Amygdala (tissue), 56 donors: ENCODE data around the gene IMMP1L.

Experiments used
- DNase-seq, 56 donors: peaks; one replicate each; lab custom pipeline; 2025; lab: John Stamatoyannopoulos, UW

IMMP1L gene

GRCh38 chr11:31477528-31478222 is 31.7 kb downstream of the IMMP1L start:
- DNase-seq: no peak

GRCh38 chr11:31474083-31474482 is 35.3 kb downstream of the IMMP1L start:
- no peak for DNase-seq

DNA sequence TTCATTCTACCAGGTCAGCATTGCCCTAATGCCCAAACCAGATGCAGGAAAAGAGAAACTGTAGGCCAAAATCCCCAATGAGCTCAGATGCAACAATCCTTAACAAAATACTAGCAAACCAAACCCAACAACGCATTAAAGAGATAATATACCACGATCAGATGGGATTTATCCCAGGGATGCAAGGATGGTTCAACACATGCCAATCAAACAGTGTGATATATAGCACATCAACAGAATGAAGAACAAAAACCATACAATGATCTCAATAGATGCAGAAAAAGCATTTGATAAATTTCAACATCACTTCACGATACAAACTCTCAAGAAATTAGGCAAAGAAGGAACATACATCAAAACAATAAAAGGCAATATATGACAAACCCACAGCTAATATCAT is 45.0 kb downstream of the IMMP1L start:
- DNase-seq: no peak

DNA sequence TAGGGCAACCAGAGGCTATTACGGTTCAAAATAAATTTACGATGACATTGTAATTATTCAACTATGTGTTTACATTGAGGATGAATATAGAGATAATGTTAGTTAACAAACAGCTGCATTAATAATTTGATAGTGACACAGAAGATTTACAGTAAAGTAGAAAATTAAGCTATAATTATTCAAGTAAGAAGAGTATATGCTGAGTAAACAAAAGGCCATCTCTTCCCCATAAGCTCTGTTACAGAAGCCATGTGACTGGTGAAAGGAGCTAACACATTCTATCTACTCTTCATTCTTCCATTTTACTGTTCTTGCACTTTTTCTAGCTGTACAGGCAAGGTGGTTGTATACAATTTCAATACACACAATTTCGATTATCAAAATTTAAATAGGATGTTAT is 54.2 kb downstream of the IMMP1L start:
- no peak for DNase-seq

DNA sequence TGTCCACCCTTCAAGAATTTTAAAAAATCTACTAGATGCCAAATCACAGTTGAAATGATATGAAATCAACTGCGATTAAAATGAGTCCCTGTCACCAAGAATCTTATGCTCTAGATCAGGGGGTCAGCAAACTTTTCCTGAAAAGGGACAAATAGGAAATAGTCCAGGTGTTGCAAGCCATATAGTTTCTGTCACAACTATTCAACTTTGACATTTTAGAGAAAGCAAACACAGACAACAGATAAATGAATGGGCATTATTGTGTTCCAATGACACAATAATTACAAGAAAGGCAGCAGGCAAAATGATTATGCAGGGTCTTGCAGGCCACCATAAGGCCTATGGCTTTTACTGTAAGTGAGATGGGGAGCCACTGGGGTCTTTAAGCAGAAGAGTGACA is 58.6 kb downstream of the IMMP1L start:
- no peak for DNase-seq

DNA sequence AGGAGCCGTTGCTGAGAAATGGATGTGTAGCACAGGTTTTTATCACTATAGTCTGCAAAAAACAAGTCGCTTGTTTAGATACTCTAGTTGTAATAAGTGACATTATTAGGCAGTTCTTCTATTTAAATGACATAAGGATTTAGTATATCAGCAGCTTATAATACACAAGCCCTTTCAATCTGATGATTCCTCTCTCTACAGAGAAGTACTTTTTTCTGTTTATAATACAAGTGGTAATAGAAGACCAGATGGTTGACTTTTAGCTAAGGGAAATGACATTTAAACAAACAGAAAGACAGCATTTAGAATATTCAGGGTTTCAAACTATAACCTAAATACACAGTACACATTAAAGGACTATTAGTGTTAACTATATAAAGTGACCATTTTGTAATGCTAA is 60.4 kb downstream of the IMMP1L start:
- DNase-seq: no peak

GRCh38 chr11:31445621-31446020 is 63.8 kb downstream of the IMMP1L start:
- DNase-seq: no peak

DNA sequence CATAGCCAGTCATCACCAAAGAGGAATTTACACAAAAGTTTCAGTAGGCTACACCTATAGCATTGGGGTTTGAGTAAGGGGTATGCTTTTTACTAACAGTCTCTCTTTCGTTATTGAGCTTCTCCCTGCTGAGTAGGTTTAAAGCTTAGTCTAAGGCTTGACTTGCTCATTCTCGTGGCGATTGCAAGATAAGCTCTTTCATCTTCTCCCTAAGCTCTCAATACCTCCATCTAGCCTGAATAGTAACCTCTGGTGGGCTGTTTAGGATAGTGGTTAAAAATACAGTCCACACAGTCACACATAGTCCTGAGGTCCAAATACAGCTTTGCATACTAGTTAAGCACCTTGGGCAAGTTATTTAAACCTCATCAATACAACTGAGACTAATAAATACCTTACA is 65.6 kb downstream of the IMMP1L start:
- no peak for DNase-seq

GRCh38 chr11:31442086-31442485 is 67.3 kb downstream of the IMMP1L start:
- DNase-seq: no peak

DNA sequence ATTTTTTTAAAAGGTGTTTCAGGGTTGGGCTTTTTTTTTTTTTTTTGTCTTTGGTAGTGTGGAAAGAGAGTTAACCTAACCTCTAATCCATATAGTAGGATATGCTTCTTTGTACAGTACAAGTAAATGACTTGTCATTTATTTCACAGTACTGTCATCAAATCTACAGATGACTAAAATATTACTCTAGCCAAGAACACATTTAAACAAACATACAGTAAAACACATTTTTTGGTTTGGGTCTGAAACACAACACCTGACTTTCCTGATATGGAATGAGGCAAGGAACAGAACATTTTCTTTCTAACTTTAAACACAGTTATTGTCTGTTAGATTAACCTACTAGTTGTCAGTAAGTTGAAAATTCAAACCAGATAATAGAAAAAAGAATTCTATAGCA is 68.1 kb downstream of the IMMP1L start:
- DNase-seq: no peak

DNA sequence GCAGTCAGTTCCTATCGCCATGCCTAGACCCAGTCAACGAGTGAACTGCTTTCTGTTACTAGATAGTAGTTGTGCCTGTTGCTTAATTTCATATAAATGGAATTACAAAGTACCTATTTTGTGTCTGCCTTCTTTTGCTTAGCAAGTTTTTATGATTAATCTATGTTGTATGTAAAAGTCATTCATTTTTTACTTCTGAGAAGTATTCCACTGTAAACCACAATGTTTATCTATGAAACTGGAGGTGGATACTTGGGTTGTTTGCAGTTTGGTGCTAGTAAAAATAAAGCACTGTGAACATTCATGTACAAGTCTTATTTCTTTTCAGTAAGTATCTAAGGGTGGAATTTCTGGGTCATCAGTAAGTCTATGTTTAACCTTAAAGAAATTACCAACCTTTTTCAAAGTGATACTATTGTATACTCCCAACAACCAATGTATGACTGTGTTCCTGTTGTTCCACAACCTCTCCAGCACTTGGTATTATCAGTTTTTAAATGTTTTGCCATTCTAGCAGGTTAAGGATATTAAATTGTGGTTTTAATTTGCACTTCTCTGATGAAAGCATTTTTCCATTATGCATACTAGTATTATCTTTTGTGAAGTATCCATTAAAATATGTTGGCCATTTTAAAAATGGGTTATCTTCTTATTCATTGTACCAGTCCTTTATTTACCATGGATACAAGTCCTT is 71.5 kb downstream of the IMMP1L start:
- no peak for DNase-seq

DNA sequence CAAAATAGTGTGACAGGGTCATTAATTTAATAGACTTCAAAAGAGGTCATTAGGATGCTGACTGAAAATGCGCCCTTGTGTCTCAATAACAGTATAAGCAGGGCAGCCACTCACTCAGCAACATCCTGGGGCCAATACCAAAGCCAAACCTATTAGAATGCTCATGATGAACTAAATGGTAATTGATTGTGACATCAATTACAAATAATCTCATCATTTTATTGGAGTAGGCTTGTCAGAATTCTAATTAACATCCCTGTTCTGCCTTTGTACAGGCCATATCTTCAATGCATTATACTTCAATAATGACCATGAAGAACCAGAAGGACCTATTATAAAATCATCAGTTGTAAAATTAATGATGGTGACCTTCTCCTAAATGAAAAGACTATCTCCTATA is 75.6 kb downstream of the IMMP1L start:
- no peak for DNase-seq

- DNase-seq: no peak
Measured at GRCh38 chr11:31424652-31425051, 84.8 kb downstream of the IMMP1L start.

GRCh38 chr11:31422703-31423102 is 86.7 kb downstream of the IMMP1L start:
- no peak for DNase-seq

GRCh38 chr11:31421820-31422219 is 87.6 kb downstream of the IMMP1L start:
- no peak for DNase-seq

DNA sequence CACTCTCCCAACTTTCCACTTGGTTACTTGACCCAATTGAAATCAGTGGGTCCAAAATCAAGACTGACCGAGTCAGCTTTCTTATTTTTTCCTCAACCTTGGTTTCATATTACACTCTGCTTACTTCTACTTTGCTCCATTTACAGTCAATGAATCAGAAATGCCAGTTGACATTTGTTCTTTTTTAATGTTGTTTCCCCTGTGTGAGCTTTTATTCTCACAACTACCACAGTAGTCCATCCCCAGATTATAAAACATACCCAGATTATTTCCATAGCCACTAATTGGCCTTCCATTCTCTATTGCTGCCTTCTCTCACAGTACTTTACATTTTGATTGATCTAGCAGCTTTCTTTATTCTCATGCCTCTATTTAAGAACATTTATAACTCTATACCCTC is 89.8 kb downstream of the IMMP1L start:
- DNase-seq: no peak

DNA sequence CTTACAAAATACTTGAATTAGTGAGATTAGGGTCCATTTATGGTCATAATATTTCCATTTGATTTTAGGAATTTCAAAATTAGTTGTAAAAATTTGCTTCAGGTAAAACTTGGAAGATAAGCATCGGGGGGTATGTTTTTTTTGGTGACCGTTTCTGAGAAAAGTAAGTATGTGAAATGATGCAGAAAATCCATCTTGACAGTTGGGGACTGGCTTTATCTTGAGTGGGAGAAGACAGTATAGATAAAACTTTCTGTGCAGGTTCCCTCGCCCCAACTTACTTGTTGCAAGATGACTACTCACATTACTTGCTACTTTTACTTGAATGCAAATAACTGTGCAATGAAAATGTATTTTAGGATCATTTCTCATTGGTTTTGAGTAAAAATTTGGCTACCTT is 90.3 kb downstream of the IMMP1L start:
- no peak for DNase-seq

DNA sequence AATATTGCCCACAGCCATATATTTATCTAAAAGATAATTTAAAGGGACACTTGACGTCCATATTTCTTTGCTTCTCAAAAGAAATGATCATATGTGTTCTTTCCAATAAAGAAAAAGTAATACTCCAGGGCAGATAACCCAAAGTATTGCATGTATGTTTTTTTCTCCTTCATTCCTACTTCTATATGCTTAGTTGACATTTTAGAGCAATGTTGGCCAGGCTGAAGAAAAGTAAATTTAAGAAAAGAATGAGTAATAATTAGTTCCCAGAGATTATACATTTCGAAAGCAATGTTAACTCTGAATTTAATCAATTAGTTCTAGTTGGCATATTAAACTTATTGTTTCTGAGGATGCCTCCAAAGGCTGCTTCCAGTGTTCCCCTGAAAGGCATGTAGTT is 91.6 kb downstream of the IMMP1L start:
- DNase-seq: no peak

GRCh38 chr11:31417357-31417756 is 92.1 kb downstream of the IMMP1L start:
- no peak for DNase-seq

DNA sequence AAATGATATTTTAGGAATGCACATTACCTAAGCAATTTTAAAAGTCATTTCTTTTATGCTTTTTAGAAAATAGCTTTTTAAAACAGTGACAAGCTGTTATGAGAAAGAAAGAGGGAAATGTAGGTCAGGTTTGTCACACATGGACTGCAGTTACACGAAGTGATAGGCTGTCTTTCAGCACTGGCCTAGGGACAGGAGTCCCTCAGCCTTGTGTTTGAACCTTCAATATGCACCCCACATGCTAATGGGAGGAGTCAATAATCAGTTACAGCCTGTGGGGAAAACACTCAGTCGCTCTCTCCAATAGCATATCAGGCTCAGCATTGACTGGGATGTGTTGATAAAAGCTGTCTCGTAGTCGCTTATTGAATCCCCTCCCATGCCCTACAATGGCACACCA is 94.0 kb downstream of the IMMP1L start:
- DNase-seq: no peak

- no peak for DNase-seq
Measured at GRCh38 chr11:31414338-31414737, 95.1 kb downstream of the IMMP1L start.

- no peak for DNase-seq
Measured at GRCh38 chr11:31412946-31413345, 96.5 kb downstream of the IMMP1L start.

DNA sequence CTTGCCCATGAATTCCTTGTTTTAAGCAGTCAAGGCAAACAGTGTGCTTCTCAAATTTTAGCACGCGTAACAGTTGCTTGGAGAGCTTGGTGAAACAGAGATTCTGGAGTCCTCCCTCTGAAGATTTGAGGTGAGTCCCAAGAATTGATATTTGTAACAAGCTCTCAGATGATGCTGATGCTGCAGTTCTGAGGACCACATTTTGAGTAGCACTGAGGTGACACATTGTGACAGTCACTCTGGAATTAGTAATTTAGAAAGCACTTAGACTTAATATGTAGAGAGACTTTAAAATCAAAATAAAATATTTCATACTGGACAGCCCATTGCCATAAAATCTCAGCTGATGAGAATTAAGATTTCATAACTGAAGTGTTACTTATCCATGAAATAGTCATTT is 101.2 kb downstream of the IMMP1L start:
- DNase-seq: no peak
